K562 (cell line): ENCODE measurements around the gene KCNQ4. TPM values are rescaled to one million over a fixed set of nuclear protein-coding genes. Genes with fewer than 3 reads are reported as not detected.

Experiments
- ATAC-seq: fragments of 200-7000 bp; cut with Tn5 transposase; 3 replicates; pipeline ENCODE4 v1.9.1; 2020; ENCODE audit warnings: moderate library complexity
- BruUV-seq: library from RNA; stranded (reverse); fragments of 400-500 nt; replicated peaks from 2 replicates; lab custom pipeline; 2021; lab: Mats Ljungman, UMichigan
- CTCF ChIA-PET: fragments of 300-600 bp; formaldehyde crosslinking; extraction: SDS; loops from one replicate; lab custom pipeline; 2021; ENCODE audit warnings: low intra/inter-chr PET ratio; lab: Yijun Ruan, JAX
- POLR2A ChIA-PET: fragments of 300-600, 350-650 bp; sonication (Branson Sonifier 250); formaldehyde crosslinking; extraction: SDS; loops from one replicate; lab custom pipeline; 2021; ENCODE audit warnings: antibody characterized with exemption, inconsistent platforms; lab: Yijun Ruan, JAX
- DNase-seq, 4 experiments: peaks; one replicate each; pipeline versions ENCODE4 v3.0.0 to v3.0.0-alpha.2; 2011 to 2018; ENCODE audit warnings: low spot score in 3 of 4, mixed read lengths in 3 of 4; ENCODE audit errors: extremely low read depth in 1 of 4
- FAIRE-seq: peaks from 2 replicates; lab custom pipeline; 2011; peaks lifted over from hg19 to GRCh38; lab: Jason Lieb, UNC
- H2AFZ ChIP-seq: 2 replicates; pipeline ENCODE4 v1.6.0; 2011; ENCODE audit warnings: low read depth, low read length, control low read depth, inconsistent platforms
- H3K27ac ChIP-seq: fragments of 200-600 bp; 3 replicates; pipeline ENCODE4 v1.8.0; 2011; ENCODE audit warnings: low read depth, mild to moderate bottlenecking, control low read depth, inconsistent platforms, low read length, moderate library complexity, mixed read lengths; ENCODE audit errors: extremely low read depth
- H3K27me3 ChIP-seq, 2 experiments: fragments of 300-600 bp in 1 of 2; 2 replicates in 1 of 2; 3 replicates in 1 of 2; pipeline versions ENCODE4 v1.6.0 to v1.8.0; 2011; ENCODE audit warnings: inconsistent platforms in 2 of 2, low read length in 2 of 2, mild to moderate bottlenecking in 1 of 2, mixed read lengths in 1 of 2, moderate library complexity in 1 of 2; ENCODE audit not compliant: control insufficient read depth in 2 of 2, insufficient read depth in 2 of 2
- H3K36me3 ChIP-seq: fragments of 300-600 bp; 3 replicates; pipeline ENCODE4 v1.8.0; 2011; ENCODE audit warnings: mild to moderate bottlenecking, low read length, inconsistent platforms; ENCODE audit not compliant: control insufficient read depth, insufficient read depth
- H3K4me1 ChIP-seq, 2 experiments: fragments of 200-600 bp in 1 of 2; replicated peaks in 1 of 2; 2 replicates in 1 of 2; 3 replicates in 1 of 2; pipeline versions ENCODE4 v1.5.1 to v1.8.0; 2011; ENCODE audit warnings: inconsistent platforms in 2 of 2, low read length in 2 of 2, mild to moderate bottlenecking in 1 of 2, mixed read lengths in 1 of 2, moderate library complexity in 1 of 2; ENCODE audit not compliant: control insufficient read depth in 2 of 2, insufficient read depth in 2 of 2
- H3K4me2 ChIP-seq: 2 replicates; pipeline ENCODE4 v1.6.1; 2011; ENCODE audit warnings: low read length, control low read depth, inconsistent platforms, mixed read lengths; ENCODE audit not compliant: insufficient read depth
- H3K4me3 ChIP-seq: fragments of 200-600 bp; sonication (generic), shearing (Covaris generic); 2 replicates; pipeline ENCODE4 v1.5.1; 2016; ENCODE audit warnings: control low read depth, inconsistent platforms
- H3K79me2 ChIP-seq: fragments of 200-600 bp; 3 replicates; pipeline ENCODE4 v1.8.0; 2011; ENCODE audit warnings: low read length, inconsistent platforms; ENCODE audit not compliant: control insufficient read depth, insufficient read depth
- H3K9ac ChIP-seq, 2 experiments: 2 replicates each; pipeline versions ENCODE4 v1.6.0 to v1.6.1; 2011; ENCODE audit warnings: low read depth in 2 of 2, low read length in 2 of 2, control low read depth in 1 of 2, inconsistent platforms in 1 of 2, mild to moderate bottlenecking in 1 of 2, mixed read lengths in 1 of 2; ENCODE audit not compliant: insufficient read depth in 1 of 2
- H3K9me1 ChIP-seq: one replicate; pipeline ENCODE4 v1.6.0; 2011; ENCODE audit warnings: inconsistent platforms, mild to moderate bottlenecking, low read length, moderate library complexity; ENCODE audit not compliant: control insufficient read depth, insufficient read depth
- H3K9me3 ChIP-seq: replicated peaks from 2 replicates; pipeline ENCODE4 v1.5.1; 2011; ENCODE audit warnings: low read depth, low read length, inconsistent platforms; ENCODE audit not compliant: control insufficient read depth, insufficient read depth
- H4K20me1 ChIP-seq: replicated peaks from 2 replicates; pipeline ENCODE4 v1.6.1; 2011; ENCODE audit warnings: low read length, inconsistent platforms, mixed read lengths; ENCODE audit not compliant: control insufficient read depth, insufficient read depth
- DDX20 ChIP-seq: fragments of 450-650 bp; IDR thresholded peaks from 2 replicates; pipeline ENCODE4 v1.6.1; 2016; ENCODE audit warnings: missing genetic modification characterization, low read depth, mild to moderate bottlenecking, missing compliant biosample characterization, moderate library complexity
- ZNF174 ChIP-seq: fragments of 250-450 bp; sonication (Bioruptor Pico); IDR thresholded peaks from 2 replicates; pipeline ENCODE4 v1.4.0; 2020; ENCODE audit warnings: mild to moderate bottlenecking
- ZNF707 ChIP-seq: fragments of 250-450 bp; sonication (Bioruptor Pico); conservative IDR thresholded peaks from 2 replicates; pipeline ENCODE4 v1.8.0; 2022; ENCODE audit warnings: inconsistent platforms, mild to moderate bottlenecking, moderate library complexity
- ZNF740 ChIP-seq, 3 experiments: fragments of 200-800 bp in 1 of 3; sonication (Bioruptor generic) in 1 of 3; sonication (generic) in 1 of 3; formaldehyde crosslinking in 1 of 3; IDR thresholded peaks; 2 replicates each; pipeline versions ENCODE4 v1.6.1 to v1.8.0; 2016 to 2022; ENCODE audit warnings: mild to moderate bottlenecking in 2 of 3, missing compliant biosample characterization in 2 of 3, missing genetic modification characterization in 2 of 3, missing genetic modification reagents in 1 of 3
- WGBS: fragments of 100-300 bp; shearing (Covaris generic); methylation state at CpG from one replicate; pipeline ENCODE4 v1.1.6; 2016; ENCODE audit warnings: low coverage, mixed read lengths; ENCODE audit not compliant: insufficient coverage; ENCODE audit errors: missing lambda C conversion rate; 5-methylcytosine and 5-hydroxymethylcytosine counted together
- in situ Hi-C: fragments of 300-500 bp; cut with MboI; formaldehyde crosslinking; loops from 4 replicates; pipeline ENCODE4 v1.15.0; 2018; ENCODE audit warnings: inconsistent platforms, mixed read lengths
- intact Hi-C: fragments of 100-400 bp; cut with micrococcal nuclease; formaldehyde crosslinking; loops from 2 replicates; pipeline ENCODE4 v1.14.2; 2022
- polyA plus RNA-seq, 8 experiments: library from polyadenylated mRNA; depleted of rRNA in 4 of 8; stranded (reverse) in 5 of 8; unstranded in 3 of 8; fragments of >200 nt; fragmentation: Nextera tagmentation in 2 of 8; fragmentation: Illumina TruSeq in 1 of 8; extraction: Ambion mirVana in 2 of 8; extraction: Trizol in 1 of 8; gene quantifications; 2 replicates each; pipeline versions ENCODE4 v1.2.1 to v1.2.3, GENCODE V29; 2011 to 2014; ENCODE audit warnings: inconsistent platforms in 1 of 8, missing spikeins in 1 of 8
- total RNA-seq, 7 experiments: library from RNA; depleted of rRNA in 6 of 7; stranded (reverse); fragments of >200 nt in 6 of 7; fragmentation: Illumina TruSeq in 2 of 7; extraction: Trizol in 2 of 7; gene quantifications; 2 replicates each; pipeline versions ENCODE4 v1.2.1 to v1.2.3, GENCODE V29; 2011 to 2021; ENCODE audit warnings: low replicate concordance in 1 of 7

The KCNQ4 gene
- total and polyA plus RNA-seq, 9 of the 15 experiments (the other 6 are each of a cell fraction or from before 2014, with no cell fraction given): 0.07 to 4.1 (median 0.79) TPM

- Histone ChIP-seq H3K9me3 (no peaks in the 10 kb centered on the region), H2AFZ (no peak overlapping the region), H3K27ac (no peak overlapping the region), H3K9me1 (no peaks in the 10 kb centered on the region), H3K4me2 (no peak overlapping the region), H3K9ac (no peak overlapping the region), H3K4me3 (no peak overlapping the region), H3K4me1 (peaks cover 0 to 5% of the 10 kb centered on the region in 2 experiments; a peak in 2 of 5 replicates), H3K36me3 (peaks cover 58% of the 10 kb centered on the region), H4K20me1 (peaks cover 4% of the 10 kb centered on the region; the same call in 1 of the 2 replicates), H3K79me2 (peaks cover 29% of the 10 kb centered on the region), H3K27me3 (no peaks in the 10 kb centered on the region)
- FAIRE-seq (no peak), DNase-seq (no peak), ATAC-seq (no peak)
- no peak for TF ChIP-seq ZNF174 (CRISPR knock-in tag)
- no peak for TF ChIP-seq DDX20 (tag)
- no peak for TF ChIP-seq ZNF740 (CRISPR knock-in tag; IDR thresholded peaks at IDR 0.05)
- no peak for TF ChIP-seq ZNF740 (tag; IDR thresholded peaks at IDR 0.05)
- no peak for TF ChIP-seq ZNF707 (CRISPR knock-in tag)
- POLR2A ChIA-PET: interaction anchor here (0.7 to 1.3 kb wide), 5 partner anchors 13 to 62 kb away, joined by 3 to 6 read pairs (median 3); no protein-coding TSS in a partner anchor
- in situ Hi-C loops (no loop called here), intact Hi-C loops (no loop called here)
- CTCF ChIA-PET: no interaction called here
- BruUV-seq: no TSS peak
- WGBS: 67% methylated on average over 6 of the region's 6 CpGs
Measured at GRCh38 chr1:40740039-40740996, 43.3 kb upstream of the KCNQ4 start.
